HCT116 (cell line): ENCODE measurements around the gene MEIOSIN. TPM values are rescaled to one million over a fixed set of nuclear protein-coding genes. Genes with fewer than 3 reads are reported as not detected.

Source experiments
- ATAC-seq: fragments of 200-7000 bp; cut with Tn5 transposase; 2 replicates; pipeline ENCODE4 v1.9.1; 2020; ENCODE audit warnings: mild to moderate bottlenecking, moderate library complexity
- BruUV-seq: library from RNA; stranded (reverse); fragments of 400-500 nt; replicated peaks from 2 replicates; lab custom pipeline; 2021; lab: Mats Ljungman, UMichigan
- CTCF ChIA-PET: fragments of 300-600 bp; sonication (Branson Sonifier 250); formaldehyde crosslinking; loops from one replicate; lab custom pipeline; 2021; ENCODE audit warnings: antibody characterized with exemption; lab: Charles Lee
- POLR2A ChIA-PET: fragments of 300-600, 350-600 bp; sonication (Branson Sonifier 250); formaldehyde crosslinking; loops from one replicate; lab custom pipeline; 2021; ENCODE audit warnings: antibody characterized with exemption; lab: Charles Lee
- RAD21 ChIA-PET, 2 experiments: fragments of 300-600 bp; sonication (Branson Sonifier 250); formaldehyde crosslinking; loops; one replicate each; lab custom pipeline; 2023; ENCODE audit warnings: low total read pairs in 2 of 2; ENCODE audit not compliant: uncharacterized antibody in 2 of 2, unreplicated experiment in 2 of 2, low non-redundant PET in 1 of 2; lab: Charles Lee
- DNase-seq: peaks from one replicate; pipeline ENCODE4 v3.0.0-alpha.2; 2010; ENCODE audit warnings: low read depth, low spot score
- H2AFZ ChIP-seq: fragments of 200-600 bp; shearing (Covaris generic), sonication (generic); 2 replicates; pipeline ENCODE4 v1.6.1; 2017; ENCODE audit warnings: low read depth, mixed run types, mixed read lengths, antibody characterized with exemption, low read length; ENCODE audit not compliant: poor library complexity, severe bottlenecking
- H3K27ac ChIP-seq: 2 replicates; pipeline ENCODE4 v1.5.1; 2012; ENCODE audit warnings: low read depth, low read length
- H3K27me3 ChIP-seq: fragments of 200-600 bp; sonication (generic); 2 replicates; pipeline ENCODE4 v1.6.1; 2016; ENCODE audit warnings: mixed run types, low read length, mixed read lengths; ENCODE audit not compliant: insufficient read depth
- H3K36me3 ChIP-seq, 2 experiments: fragments of 200-500 bp in 1 of 2; fragments of 200-600 bp in 1 of 2; sonication (Bioruptor generic) in 1 of 2; sonication (generic) in 1 of 2; 2 replicates each; pipeline versions ENCODE4 v1.5.1 to v1.6.1; 2014 to 2016; ENCODE audit warnings: low read length in 2 of 2, inconsistent platforms in 1 of 2, mixed read lengths in 1 of 2, mixed run types in 1 of 2; ENCODE audit not compliant: insufficient read depth in 2 of 2, control insufficient read depth in 1 of 2
- H3K4me1 ChIP-seq, 2 experiments: fragments of 200-600 bp in 1 of 2; sonication (generic) in 1 of 2; 2 replicates each; pipeline versions ENCODE4 v1.5.1 to v1.6.1; 2012 to 2017; ENCODE audit warnings: low read length in 2 of 2, inconsistent platforms in 1 of 2, mild to moderate bottlenecking in 1 of 2, mixed read lengths in 1 of 2, mixed run types in 1 of 2, moderate library complexity in 1 of 2; ENCODE audit not compliant: insufficient read depth in 2 of 2, control insufficient read depth in 1 of 2
- H3K4me2 ChIP-seq: fragments of 200-600 bp; sonication (generic); 2 replicates; pipeline ENCODE4 v1.6.1; 2017; ENCODE audit warnings: mixed run types, low read length, mixed read lengths
- H3K4me3 ChIP-seq, 2 experiments: fragments of 200-600 bp in 1 of 2; sonication (generic) in 1 of 2; replicated peaks in 1 of 2; 2 replicates each; pipeline ENCODE4 v1.5.1; 2011 to 2016; ENCODE audit warnings: low read length in 2 of 2, control low read depth in 1 of 2, low read depth in 1 of 2, mild to moderate bottlenecking in 1 of 2, mixed read lengths in 1 of 2, mixed run types in 1 of 2
- H3K79me2 ChIP-seq: fragments of 200-600 bp; sonication (generic); 2 replicates; pipeline ENCODE4 v1.6.1; 2017; ENCODE audit warnings: mild to moderate bottlenecking, mixed run types, low read length, moderate library complexity, mixed read lengths; ENCODE audit not compliant: insufficient read depth
- H3K9ac ChIP-seq: fragments of 200-600 bp; sonication (generic); 2 replicates; pipeline ENCODE4 v1.6.1; 2016; ENCODE audit warnings: low read length, mixed read lengths
- H3K9me2 ChIP-seq: fragments of 200-600 bp; sonication (generic), shearing (Covaris generic); 2 replicates; pipeline ENCODE4 v1.6.1; 2017; ENCODE audit warnings: mixed run types, mild to moderate bottlenecking, moderate library complexity; ENCODE audit not compliant: insufficient read depth
- H3K9me3 ChIP-seq, 2 experiments: fragments of 200-500 bp in 1 of 2; fragments of 200-600 bp in 1 of 2; sonication (Bioruptor generic) in 1 of 2; sonication (generic) in 1 of 2; 2 replicates each; pipeline ENCODE4 v1.6.1; 2014 to 2017; ENCODE audit warnings: low read length in 2 of 2, mixed read lengths in 2 of 2, inconsistent platforms in 1 of 2, low read depth in 1 of 2, mild to moderate bottlenecking in 1 of 2, mixed run types in 1 of 2, moderate library complexity in 1 of 2; ENCODE audit not compliant: control insufficient read depth in 1 of 2, insufficient read depth in 1 of 2
- H4K20me1 ChIP-seq: fragments of 200-600 bp; sonication (generic), shearing (Covaris generic); 2 replicates; pipeline ENCODE4 v1.6.1; 2017; ENCODE audit warnings: mixed run types, mild to moderate bottlenecking, moderate library complexity; ENCODE audit not compliant: insufficient read depth
- ATF3 ChIP-seq: IDR thresholded peaks from 2 replicates; pipeline ENCODE4 v1.6.1; 2012
- CBX3 ChIP-seq: IDR thresholded peaks from 2 replicates; pipeline ENCODE4 v1.6.1; 2012; ENCODE audit warnings: low read depth
- CEBPB ChIP-seq: IDR thresholded peaks from 2 replicates; pipeline ENCODE4 v1.6.1; 2012; ENCODE audit warnings: low read depth
- CTCF ChIP-seq, 3 experiments: fragments of 200-600 bp in 1 of 3; sonication (generic) in 1 of 3; IDR thresholded peaks in 2 of 3; conservative IDR thresholded peaks in 1 of 3; 2 replicates each; pipeline ENCODE4 v1.5.1; 2012 to 2017; ENCODE audit warnings: low read depth in 2 of 3, low read length in 2 of 3, antibody characterized with exemption in 1 of 3, borderline replicate concordance in 1 of 3, control low read depth in 1 of 3, mild to moderate bottlenecking in 1 of 3, mixed read lengths in 1 of 3, mixed run types in 1 of 3, moderate library complexity in 1 of 3; ENCODE audit not compliant: insufficient read depth in 1 of 3
- EGR1 ChIP-seq: IDR thresholded peaks from 2 replicates; pipeline ENCODE4 v1.6.1; 2012; ENCODE audit warnings: low read depth
- ELF1 ChIP-seq: IDR thresholded peaks from 2 replicates; pipeline ENCODE4 v1.6.1; 2012; ENCODE audit warnings: low read depth, borderline replicate concordance
- EZH2 ChIP-seq: fragments of 200-600 bp; sonication (generic); IDR thresholded peaks from 2 replicates; pipeline ENCODE4 v1.6.1; 2017; ENCODE audit warnings: antibody characterized with exemption, mixed run types
- FOSL1 ChIP-seq: IDR thresholded peaks from 2 replicates; pipeline ENCODE4 v1.6.1; 2012; ENCODE audit warnings: low read depth
- POLR2A ChIP-seq: IDR thresholded peaks from 2 replicates; pipeline ENCODE4 v1.7.0; 2011; ENCODE audit warnings: borderline replicate concordance; ENCODE audit not compliant: insufficient read depth, insufficient read length; ENCODE audit errors: extremely low read depth
- POLR2AphosphoS5 ChIP-seq: IDR thresholded peaks from 2 replicates; pipeline ENCODE4 v1.6.1; 2011; ENCODE audit warnings: mild to moderate bottlenecking, low read depth, low read length, moderate library complexity
- REST ChIP-seq: IDR thresholded peaks from 2 replicates; pipeline ENCODE4 v1.6.1; 2012; ENCODE audit warnings: low read depth
- SP1 ChIP-seq: IDR thresholded peaks from 2 replicates; pipeline ENCODE4 v1.6.1; 2012; ENCODE audit warnings: low read depth
- SRF ChIP-seq: IDR thresholded peaks from 2 replicates; pipeline ENCODE4 v1.6.1; 2012; ENCODE audit warnings: low read depth
- TCF7L2 ChIP-seq: IDR thresholded peaks from 2 replicates; pipeline ENCODE4 v1.7.0; 2011; ENCODE audit warnings: borderline replicate concordance, inconsistent platforms; ENCODE audit not compliant: insufficient read depth, insufficient read length; ENCODE audit errors: extremely low read depth
- YY1 ChIP-seq: IDR thresholded peaks from 2 replicates; pipeline ENCODE4 v1.6.1; 2011; ENCODE audit warnings: low read length, low read depth, moderate library complexity, mild to moderate bottlenecking; ENCODE audit not compliant: insufficient replicate concordance; ENCODE audit errors: extremely low read depth
- ZFX ChIP-seq: fragments of 450-650 bp; IDR thresholded peaks from 2 replicates; pipeline ENCODE4 v1.6.1; 2017
- ZNF274 ChIP-seq: fragments of 200-500 bp; sonication (Bioruptor generic); IDR thresholded peaks from 2 replicates; pipeline ENCODE4 v1.6.1; 2014; ENCODE audit warnings: mild to moderate bottlenecking, low read depth, low read length, inconsistent platforms
- intact Hi-C: fragments of 100-400 bp; cut with micrococcal nuclease; formaldehyde crosslinking; loops from 2 replicates; pipeline ENCODE4 v1.10.0; 2022
- total RNA-seq: library from RNA; stranded (reverse); gene quantifications from one replicate; pipeline ENCODE4 v1.2.1, GENCODE V29; 2021; ENCODE audit not compliant: unreplicated experiment

MEIOSIN gene
- total RNA-seq, 1 experiment from 2014 or later, result 2.1 TPM

GRCh38 chr19:45812297-45812696, 79.1 kb downstream of the MEIOSIN start:
- intact Hi-C loops, result no loop called here
- BruUV-seq, result no TSS peak

More at GRCh38 chr19:45812297-45812696, 79.1 kb downstream of the MEIOSIN start:
- ATAC-seq (no peak), DNase-seq (no peak)
- no peaks in the 10 kb centered on the region for H3K9me3 ChIP-seq
- TF ChIP-seq TCF7L2, result no peak
- TF ChIP-seq CTCF (IDR thresholded peaks at IDR 0.05 in 2 of 3, conservative IDR thresholded peaks at IDR 0.05 in 1 of 3; ENCODE audit: borderline replicate concordance in 1 of 3, insufficient read depth in 1 of 3, low read depth in 2 of 3, low read length in 2 of 3), result no peak
- no peak for TF ChIP-seq ELF1
- no peak for TF ChIP-seq EZH2
- no peak for TF ChIP-seq FOSL1
- TF ChIP-seq YY1, result no peak
- no peak for TF ChIP-seq REST
- no peak for TF ChIP-seq EGR1
- TF ChIP-seq CBX3, result no peak
- no peak for TF ChIP-seq ZFX
- no peak for TF ChIP-seq SRF
- TF ChIP-seq ZNF274, result no peak
- no peak for TF ChIP-seq ATF3
- no peak for TF ChIP-seq SP1
- no peak for TF ChIP-seq POLR2AphosphoS5
- TF ChIP-seq POLR2A, result no peak
- TF ChIP-seq CEBPB, result no peak
- ChIA-PET RAD21 (no interaction called here), CTCF (interaction anchor here (2.5 kb wide), 1 partner anchor 13 kb away, joined by 9 read pairs; no protein-coding TSS in a partner anchor), POLR2A (no interaction called here)
- peaks cover 4 to 18% of the 10 kb centered on the region in 2 experiments; a peak in 3 of 4 replicates for H3K4me1 ChIP-seq
- H4K20me1 ChIP-seq, result no peaks in the 10 kb centered on the region
- no peak overlapping the region for H2AFZ ChIP-seq
- H3K9me2 ChIP-seq, result no peaks in the 10 kb centered on the region
- peaks cover 0 to 5% of the 10 kb centered on the region in 2 experiments; a peak in 2 of 4 replicates for H3K36me3 ChIP-seq
- no peak overlapping the region for H3K4me3 ChIP-seq
- no peaks in the 10 kb centered on the region for H3K79me2 ChIP-seq
- H3K9ac ChIP-seq, result no peak overlapping the region
- H3K27me3 ChIP-seq, result no peaks in the 10 kb centered on the region
- no peak overlapping the region for H3K4me2 ChIP-seq
- H3K27ac ChIP-seq, result no peak overlapping the region
